ENCODE results near the gene FBXL19. TPM values are rescaled to one million over a fixed set of nuclear protein-coding genes. Genes with fewer than 3 reads are reported as not detected.

The FBXL19 gene
- total and polyA plus RNA-seq, 2 of the 13 experiments (the other 11 are each of a cell fraction or from before 2014, with no cell fraction given) = 6.0 to 13.7 TPM

GRCh38 chr16:30996985-30997724 lies 73.8 kb downstream of the FBXL19 start (continued):
- TF ChIP-seq, protein P1, sequence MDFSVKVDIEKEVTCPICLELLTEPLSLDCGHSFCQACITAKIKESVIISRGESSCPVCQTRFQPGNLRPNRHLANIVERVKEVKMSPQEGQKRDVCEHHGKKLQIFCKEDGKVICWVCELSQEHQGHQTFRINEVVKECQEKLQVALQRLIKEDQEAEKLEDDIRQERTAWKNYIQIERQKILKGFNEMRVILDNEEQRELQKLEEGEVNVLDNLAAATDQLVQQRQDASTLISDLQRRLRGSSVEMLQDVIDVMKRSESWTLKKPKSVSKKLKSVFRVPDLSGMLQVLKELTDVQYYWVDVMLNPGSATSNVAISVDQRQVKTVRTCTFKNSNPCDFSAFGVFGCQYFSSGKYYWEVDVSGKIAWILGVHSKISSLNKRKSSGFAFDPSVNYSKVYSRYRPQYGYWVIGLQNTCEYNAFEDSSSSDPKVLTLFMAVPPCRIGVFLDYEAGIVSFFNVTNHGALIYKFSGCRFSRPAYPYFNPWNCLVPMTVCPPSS (IDR thresholded peaks at IDR 0.05) = no peak
- TF ChIP-seq, protein P2, sequence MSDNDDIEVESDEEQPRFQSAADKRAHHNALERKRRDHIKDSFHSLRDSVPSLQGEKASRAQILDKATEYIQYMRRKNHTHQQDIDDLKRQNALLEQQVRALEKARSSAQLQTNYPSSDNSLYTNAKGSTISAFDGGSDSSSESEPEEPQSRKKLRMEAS (IDR thresholded peaks at IDR 0.05) = peak; percentile 64; the same call in 1 of the 2 replicates
- TF ChIP-seq ZNF792 (CRISPR knock-in tag; IDR thresholded peaks at IDR 0.05) = peak; percentile 71; the same call in 1 of the 2 replicates
- 0 out of 2 replicates have a peak, but pooled peaks have one; percentile 20 for TF ChIP-seq FOXA3 (CRISPR knock-in tag; IDR thresholded peaks at IDR 0.05)
- TF ChIP-seq ZNF740 (CRISPR knock-in tag; IDR thresholded peaks at IDR 0.05) = peak; percentile 79; the same call in 1 of the 2 replicates
- 0 out of 2 replicates have a peak, but pooled peaks have one; percentile 5 for TF ChIP-seq ZNF724P (CRISPR knock-in tag; IDR thresholded peaks at IDR 0.05; ENCODE audit: borderline replicate concordance)
- no peak for TF ChIP-seq ZNF275 (CRISPR knock-in tag; IDR thresholded peaks at IDR 0.05; ENCODE audit: borderline replicate concordance)
- TF ChIP-seq, protein P3, sequence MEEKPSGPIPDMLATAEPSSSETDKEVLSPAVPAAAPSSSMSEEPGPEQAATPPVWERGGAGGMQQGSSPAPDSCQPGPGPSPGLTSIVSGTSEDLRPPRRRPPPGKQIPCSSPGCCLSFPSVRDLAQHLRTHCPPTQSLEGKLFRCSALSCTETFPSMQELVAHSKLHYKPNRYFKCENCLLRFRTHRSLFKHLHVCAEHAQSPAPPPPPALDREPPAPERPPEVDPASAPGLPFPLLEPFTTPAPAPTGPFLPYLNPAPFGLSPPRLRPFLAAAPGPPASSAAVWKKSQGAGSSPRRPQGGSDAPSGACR (CRISPR knock-in tag; IDR thresholded peaks at IDR 0.05) = peak; percentile 56
- peak; percentile 19; the same call in 1 of the 2 replicates for TF ChIP-seq KAT8 (CRISPR knock-in tag; IDR thresholded peaks at IDR 0.05)
- peak; percentile 66; the same call in 1 of the 2 replicates for TF ChIP-seq NAIF1 (CRISPR knock-in tag; IDR thresholded peaks at IDR 0.05; ENCODE audit: borderline replicate concordance)
- TF ChIP-seq SNAPC4 (CRISPR knock-in tag; IDR thresholded peaks at IDR 0.05) = no peak
- peak; percentile 30 for TF ChIP-seq THAP11 (CRISPR knock-in tag; IDR thresholded peaks at IDR 0.05)
- TF ChIP-seq ZNF263 (CRISPR knock-in tag; IDR thresholded peaks at IDR 0.05) = no peak
- no peak for TF ChIP-seq ZFP36 (IDR thresholded peaks at IDR 0.05; ENCODE audit: borderline replicate concordance, low read depth, low read length, partially characterized antibody)
- TF ChIP-seq ZFP62 (CRISPR knock-in tag; IDR thresholded peaks at IDR 0.05) = no peak
- TF ChIP-seq SMAD1 (CRISPR knock-in tag; IDR thresholded peaks at IDR 0.05; ENCODE audit: borderline replicate concordance, low read depth) = peak; percentile 84
- peak; percentile 65 for TF ChIP-seq MED1 (CRISPR knock-in tag; IDR thresholded peaks at IDR 0.05)
- TF ChIP-seq ZNF556 (CRISPR knock-in tag; IDR thresholded peaks at IDR 0.05; ENCODE audit: borderline replicate concordance) = peak; percentile 67; the same call in 1 of the 2 replicates
- peak; percentile 60; the same call in 1 of the 2 replicates for TF ChIP-seq MXD3 (CRISPR knock-in tag; IDR thresholded peaks at IDR 0.05)

Data from HepG2 (cell line).